Kidney (tissue), 14 donors: Measurements from ENCODE around the gene TNS3. TPM values are rescaled to one million over a fixed set of nuclear protein-coding genes. Genes with fewer than 3 reads are reported as not detected.

Source experiments
- DNase-seq, 5 donors: peaks; one replicate each; pipeline ENCODE4 v3.0.0-alpha.2; 2013 to 2020
- FAIRE-seq: peaks from 2 replicates; lab custom pipeline; 2012; peaks lifted over from hg19 to GRCh38; lab: Jason Lieb, UNC
- H3K27ac ChIP-seq, 2 donors: one replicate each; pipeline ENCODE4 v1.7.0; 2013; ENCODE audit warnings: low read depth in 2 of 2, low read length in 2 of 2, inconsistent platforms in 1 of 2
- H3K27me3 ChIP-seq: one replicate; pipeline ENCODE4 v1.7.1; 2013; ENCODE audit warnings: low read length, inconsistent platforms; ENCODE audit not compliant: control insufficient read depth, insufficient read depth
- H3K36me3 ChIP-seq, 3 donors: one replicate each; pipeline versions ENCODE4 v1.7.0 to v1.7.1; 2013; ENCODE audit warnings: low read length in 3 of 3, control low read depth in 1 of 3, inconsistent platforms in 1 of 3; ENCODE audit not compliant: insufficient read depth in 3 of 3, control insufficient read depth in 2 of 3
- H3K4me1 ChIP-seq, 3 donors: one replicate each; pipeline versions ENCODE4 v1.7.0 to v1.7.1; 2013; ENCODE audit warnings: low read length in 3 of 3, inconsistent platforms in 1 of 3, low read depth in 1 of 3; ENCODE audit not compliant: control insufficient read depth in 2 of 3, insufficient read depth in 2 of 3
- H3K4me3 ChIP-seq, 3 donors: one replicate each; pipeline versions ENCODE4 v1.7.0 to v1.8.1; 2013; ENCODE audit warnings: low read length in 3 of 3, control low read depth in 1 of 3, inconsistent platforms in 1 of 3
- H3K9ac ChIP-seq, 3 donors: one replicate each; pipeline versions ENCODE4 v1.7.0 to v1.7.1; 2013; ENCODE audit warnings: low read length in 3 of 3, control low read depth in 1 of 3, inconsistent platforms in 1 of 3
- H3K9me3 ChIP-seq, 3 donors: one replicate each; pipeline versions ENCODE4 v1.7.0 to v1.7.1; 2013; ENCODE audit warnings: low read length in 3 of 3, control low read depth in 1 of 3, inconsistent platforms in 1 of 3; ENCODE audit not compliant: control insufficient read depth in 2 of 3, insufficient read depth in 1 of 3
- intact Hi-C: fragments of 100-400 bp; cut with DNase I; formaldehyde crosslinking; loops from one replicate; pipeline ENCODE4 v1.11.1; 2022
- polyA plus RNA-seq: library from polyadenylated mRNA; stranded (reverse); fragments of 350-450 nt; fragmentation: Illumina TruSeq; extraction: RNeasy Lipid Tissue Mini Kit (QIAGEN cat#74804); gene quantifications from one replicate; pipeline ENCODE4 v1.2.3, GENCODE V29; 2014; ENCODE audit warnings: low read depth, low replicate concordance; ENCODE audit not compliant: insufficient read depth
- total RNA-seq: library from RNA; stranded (reverse); fragmentation: NEBNext Ultra II Directional; extraction: Animal tissue kit (Norgen Biotek cat#: 25700); gene quantifications from one replicate; pipeline ENCODE4 v1.2.1, GENCODE V29; 2021
- TF ChIP-seq, protein P1 (sequence below): IDR thresholded peaks from 3 replicates; pipeline ENCODE4 v1.5.1; 2012; ENCODE audit warnings: mild to moderate bottlenecking, moderate library complexity, borderline replicate concordance; ENCODE audit not compliant: insufficient read depth; ENCODE audit errors: extremely low read depth
- donor health status: control.
- donor health status: control.
- donor health status: control.
- donor health status: control.
- donor health status: control.
- donor health status: DM: yes; HTN: yes; CAD: no.
- donor health status: Normal renal cell carcinoma (clear cell type).

TNS3 gene
- total and polyA plus RNA-seq, 2 donors from 2014 or later: 38.4 to 198 TPM

DNA sequence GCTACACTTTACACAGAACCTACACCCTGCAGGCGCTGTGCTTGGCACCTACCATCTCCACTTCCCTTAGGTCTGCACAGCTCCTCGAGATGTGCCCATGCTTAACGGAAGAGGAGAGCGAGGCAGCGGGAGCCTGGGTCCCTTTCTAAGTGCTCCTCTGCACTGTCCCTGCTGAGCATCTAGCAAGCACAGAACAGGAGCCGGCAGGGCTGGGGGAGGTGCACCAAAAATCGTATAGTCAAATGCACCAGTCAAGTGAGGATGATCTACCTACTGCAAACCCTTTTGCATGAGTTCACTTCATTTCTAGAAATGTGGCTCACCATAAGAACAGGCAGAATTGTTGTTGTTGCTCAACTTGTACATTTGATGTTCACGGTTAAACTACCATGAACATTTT lies 267.7 kb downstream of the TNS3 start:
- peaks cover 0 to 22% (median 19%) of the 10 kb centered on the region in 3 donors for H3K4me1 ChIP-seq
- no peaks in the 10 kb centered on the region for H3K27me3 ChIP-seq
- peak overlapping the region in 1 of 2 donors; percentile 17 for H3K27ac ChIP-seq
- no peaks in the 10 kb centered on the region for H3K9me3 ChIP-seq
- peaks cover 0 to 15% (median 8%) of the 10 kb centered on the region in 3 donors for H3K36me3 ChIP-seq
- H3K9ac ChIP-seq: no peak overlapping the region
- H3K4me3 ChIP-seq: no peak overlapping the region
- FAIRE-seq (no peak), DNase-seq (no peak)
- intact Hi-C loops: no loop called here
- TF ChIP-seq, protein P1, sequence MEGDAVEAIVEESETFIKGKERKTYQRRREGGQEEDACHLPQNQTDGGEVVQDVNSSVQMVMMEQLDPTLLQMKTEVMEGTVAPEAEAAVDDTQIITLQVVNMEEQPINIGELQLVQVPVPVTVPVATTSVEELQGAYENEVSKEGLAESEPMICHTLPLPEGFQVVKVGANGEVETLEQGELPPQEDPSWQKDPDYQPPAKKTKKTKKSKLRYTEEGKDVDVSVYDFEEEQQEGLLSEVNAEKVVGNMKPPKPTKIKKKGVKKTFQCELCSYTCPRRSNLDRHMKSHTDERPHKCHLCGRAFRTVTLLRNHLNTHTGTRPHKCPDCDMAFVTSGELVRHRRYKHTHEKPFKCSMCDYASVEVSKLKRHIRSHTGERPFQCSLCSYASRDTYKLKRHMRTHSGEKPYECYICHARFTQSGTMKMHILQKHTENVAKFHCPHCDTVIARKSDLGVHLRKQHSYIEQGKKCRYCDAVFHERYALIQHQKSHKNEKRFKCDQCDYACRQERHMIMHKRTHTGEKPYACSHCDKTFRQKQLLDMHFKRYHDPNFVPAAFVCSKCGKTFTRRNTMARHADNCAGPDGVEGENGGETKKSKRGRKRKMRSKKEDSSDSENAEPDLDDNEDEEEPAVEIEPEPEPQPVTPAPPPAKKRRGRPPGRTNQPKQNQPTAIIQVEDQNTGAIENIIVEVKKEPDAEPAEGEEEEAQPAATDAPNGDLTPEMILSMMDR: no peak

DNA sequence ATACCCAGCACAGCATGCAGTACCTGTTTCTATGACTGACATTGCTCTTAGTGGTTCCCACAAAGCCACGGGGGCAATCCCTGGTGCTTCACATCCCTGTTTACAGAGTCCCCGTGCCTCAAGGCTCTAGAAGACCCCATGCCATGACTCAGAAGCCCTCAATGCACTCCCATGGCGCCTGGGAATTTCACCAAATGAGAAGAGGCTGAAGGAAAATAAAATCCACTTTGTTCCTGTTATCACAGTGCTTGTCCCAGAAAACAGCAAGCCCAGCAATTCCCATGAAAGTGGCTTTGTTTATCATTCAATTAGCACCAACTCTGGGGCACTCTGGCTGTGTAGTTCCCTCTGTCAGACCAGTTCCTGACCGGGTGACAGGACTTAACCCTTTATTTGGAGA lies 268.3 kb downstream of the TNS3 start:
- Histone ChIP-seq H3K9ac (no peak overlapping the region), H3K4me3 (no peak overlapping the region), H3K27ac (no peak overlapping the region), H3K4me1 (peaks cover 0 to 21% (median 15%) of the 10 kb centered on the region in 3 donors), H3K36me3 (peaks cover 0 to 13% (median 2%) of the 10 kb centered on the region in 3 donors), H3K27me3 (no peaks in the 10 kb centered on the region), H3K9me3 (no peaks in the 10 kb centered on the region)
- intact Hi-C loops: no loop called here
- FAIRE-seq (no peak), DNase-seq (no peak)
- TF ChIP-seq, protein P1: no peak

DNA sequence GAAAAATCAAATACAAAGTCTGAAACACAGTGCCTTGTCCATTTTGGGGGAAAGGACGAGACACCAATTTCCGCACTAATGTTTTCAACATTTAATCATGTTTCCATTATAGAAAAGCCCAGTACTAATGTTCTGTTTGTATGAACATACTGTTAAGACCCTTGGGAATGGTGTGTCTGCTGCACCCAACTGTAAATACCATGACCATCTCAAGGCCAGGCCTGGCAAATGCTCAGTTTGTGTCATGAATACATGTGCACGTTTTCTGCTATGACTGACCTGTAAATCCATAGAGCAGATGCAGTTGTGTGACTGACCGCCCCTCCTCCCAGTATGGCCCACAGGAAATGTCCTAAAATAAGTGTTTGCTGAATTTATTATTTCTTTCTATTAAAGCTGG lies 270.0 kb downstream of the TNS3 start:
- DNase-seq (no peak), FAIRE-seq (no peak)
- Histone ChIP-seq H3K27ac (no peak overlapping the region), H3K4me1 (peaks cover 0 to 15% (median 15%) of the 10 kb centered on the region in 3 donors), H3K27me3 (no peaks in the 10 kb centered on the region), H3K36me3 (peaks cover 0 to 11% (median 4%) of the 10 kb centered on the region in 3 donors), H3K9me3 (no peaks in the 10 kb centered on the region), H3K9ac (no peak overlapping the region), H3K4me3 (no peak overlapping the region)
- intact Hi-C loops: no loop called here
- TF ChIP-seq, protein P1: no peak

DNA sequence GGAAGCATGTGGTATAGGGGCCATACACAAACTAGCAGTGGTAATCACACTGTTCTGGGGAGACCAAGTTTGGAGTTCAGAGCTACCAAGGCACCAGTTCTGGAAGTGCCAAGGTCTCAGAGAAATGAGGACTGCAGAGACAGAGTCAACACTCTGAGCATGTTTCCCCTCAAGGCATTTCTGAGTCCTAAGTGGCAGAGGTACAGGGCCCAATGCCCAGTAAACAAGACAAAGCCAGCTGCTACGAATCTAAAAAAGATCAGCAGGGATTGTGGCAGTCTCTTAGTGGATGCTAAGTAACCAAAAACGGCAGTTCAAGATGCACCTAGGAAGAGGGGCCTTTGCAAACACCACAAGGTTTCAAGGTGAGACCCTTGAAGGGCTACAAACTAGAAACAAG lies 271.9 kb downstream of the TNS3 start:
- DNase-seq (no peak), FAIRE-seq (no peak)
- no peaks in the 10 kb centered on the region for H3K9me3 ChIP-seq
- TF ChIP-seq, protein P1: no peak
- H3K27me3 ChIP-seq: no peaks in the 10 kb centered on the region
- intact Hi-C loops: no loop called here
- H3K27ac ChIP-seq: no peak overlapping the region
- peaks cover 0 to 14% (median 10%) of the 10 kb centered on the region in 3 donors for H3K4me1 ChIP-seq
- H3K4me3 ChIP-seq: no peak overlapping the region
- peak overlapping the region in 1 of 3 donors; percentile 12 for H3K9ac ChIP-seq
- H3K36me3 ChIP-seq: peaks cover 0 to 12% (median 10%) of the 10 kb centered on the region in 3 donors
